GM19025 (cell line): ENCODE measurements around the gene SLC6A20.

Experiments used
- ATAC-seq: cut with Tn5 transposase; IDR thresholded peaks from one replicate; pipeline ENCODE4 v1.9.1; 2021; ENCODE audit warnings: mild to moderate bottlenecking, low read depth, moderate library complexity; ENCODE audit not compliant: unreplicated experiment

SLC6A20 gene

DNA sequence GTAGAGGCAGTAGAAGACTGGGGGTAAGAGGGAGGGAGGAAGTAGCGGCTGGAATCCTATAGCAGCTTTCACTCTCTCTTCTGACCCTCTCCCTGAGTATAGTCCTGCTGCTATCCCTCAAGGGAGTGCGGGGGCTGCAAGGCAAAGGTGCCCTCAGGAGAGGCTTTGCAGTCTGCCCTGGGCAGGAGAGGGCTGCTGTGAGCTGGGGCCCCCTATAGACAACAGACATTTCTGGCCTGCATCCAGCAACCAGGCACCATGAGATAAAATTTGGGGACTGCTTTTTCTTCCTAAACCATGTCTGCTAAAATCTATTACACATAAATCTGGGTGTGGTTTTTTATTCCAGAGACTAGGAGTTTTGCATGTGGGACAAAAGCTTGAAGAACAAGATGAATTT lies 59.1 kb downstream of the SLC6A20 start:
- no peak for ATAC-seq

DNA sequence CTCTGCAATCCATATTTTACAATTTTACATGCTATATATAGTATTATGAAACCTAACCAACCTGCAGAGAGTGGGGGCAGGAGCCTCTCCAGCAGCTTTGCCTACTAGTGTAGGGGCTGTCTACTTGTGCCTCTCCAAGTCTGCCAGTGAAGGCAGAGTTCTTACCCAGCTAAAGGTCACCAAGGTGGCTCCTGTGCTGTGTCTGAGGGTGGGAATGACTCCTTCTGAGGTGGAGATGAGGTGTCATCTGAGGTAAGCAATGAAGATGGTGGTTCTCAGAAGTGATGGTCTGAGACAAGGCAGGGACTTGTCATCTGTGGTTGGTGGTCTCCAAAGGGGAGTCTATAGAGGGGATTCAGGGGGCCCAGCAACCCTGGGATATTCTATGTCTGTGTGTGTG lies 59.6 kb downstream of the SLC6A20 start:
- no peak for ATAC-seq

- ATAC-seq = no peak
These were observed 65.8 kb downstream of the SLC6A20 start for GRCh38 chr3:45730409-45731154.

DNA sequence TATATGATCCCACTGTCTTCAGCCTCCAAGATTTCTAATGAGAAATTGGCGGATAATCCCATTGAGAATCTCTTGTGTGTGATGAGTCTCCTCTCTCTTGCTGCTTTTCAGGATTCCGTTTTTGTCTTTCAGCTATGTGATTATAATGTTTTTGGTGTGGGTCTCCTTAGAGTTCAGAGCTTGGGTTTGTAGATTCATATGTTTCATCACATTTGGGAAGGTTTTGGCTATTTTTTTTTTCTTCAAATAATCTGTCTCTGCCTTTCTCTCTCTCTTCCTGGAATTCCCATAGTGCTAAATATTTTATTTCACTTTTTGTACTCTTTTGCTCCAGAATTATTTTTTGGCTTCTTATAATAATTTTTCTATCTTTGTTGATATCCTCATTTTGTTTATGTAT lies 66.7 kb downstream of the SLC6A20 start:
- ATAC-seq = no peak

DNA sequence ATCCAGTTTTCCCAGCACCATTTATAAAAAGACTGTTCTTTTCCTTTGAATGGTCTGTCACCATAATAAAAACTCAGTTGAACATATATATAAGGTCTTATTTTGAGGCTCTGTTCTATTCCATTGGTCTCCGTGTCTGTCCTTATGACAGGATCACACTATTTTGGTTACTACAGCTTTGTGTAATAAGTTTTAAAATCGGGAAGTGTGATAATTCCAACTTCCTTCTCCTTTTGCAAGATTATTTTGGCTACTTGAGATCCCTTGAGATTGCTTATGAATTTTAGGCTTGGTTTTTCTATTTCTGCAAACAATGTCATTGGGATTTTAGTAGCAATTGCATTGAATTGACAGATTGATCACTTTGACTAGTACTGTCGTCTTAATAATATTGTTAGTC lies 71.4 kb downstream of the SLC6A20 start:
- ATAC-seq = no peak

- no peak for ATAC-seq
These were observed 76.5 kb downstream of the SLC6A20 start for GRCh38 chr3:45719655-45720487.

- no peak for ATAC-seq
These were observed 79.5 kb downstream of the SLC6A20 start for GRCh38 chr3:45716790-45717336.

GRCh38 chr3:45715945-45716344 lies 80.4 kb downstream of the SLC6A20 start:
- no peak for ATAC-seq

DNA sequence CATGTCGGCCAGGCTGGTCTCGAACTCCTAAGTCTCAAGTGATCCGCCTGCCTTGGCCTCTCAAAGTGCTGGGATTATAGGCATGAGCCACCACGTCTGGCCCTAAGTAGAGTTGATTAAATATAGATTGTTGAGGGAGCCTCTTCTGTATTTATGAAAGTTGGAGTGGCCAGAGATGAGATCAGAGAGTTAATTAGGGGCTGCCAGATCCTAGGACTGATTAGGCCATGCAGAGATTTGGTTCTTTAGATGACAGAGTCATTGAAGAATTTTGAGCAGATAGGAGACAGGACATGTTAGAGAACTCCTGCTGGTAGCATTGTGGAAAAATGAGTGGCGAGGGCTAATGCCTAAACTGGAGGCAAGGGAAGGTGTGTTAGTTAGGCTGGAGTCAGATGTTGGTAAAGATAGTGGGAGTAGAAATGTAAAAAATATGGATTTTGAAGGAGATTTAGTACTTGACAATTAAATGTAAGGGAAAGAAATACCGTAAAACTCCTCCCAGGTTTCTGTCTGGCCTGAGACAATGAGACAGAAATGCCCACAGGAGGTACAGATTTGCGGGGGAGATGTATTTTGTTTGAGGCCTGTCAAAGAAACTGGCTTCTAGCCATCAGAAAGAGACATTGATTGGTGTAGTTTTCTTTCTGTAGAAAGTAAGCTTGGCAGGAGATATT lies 83.8 kb downstream of the SLC6A20 start:
- no peak for ATAC-seq

GRCh38 chr3:45711931-45712330 lies 84.4 kb downstream of the SLC6A20 start:
- ATAC-seq = no peak

DNA sequence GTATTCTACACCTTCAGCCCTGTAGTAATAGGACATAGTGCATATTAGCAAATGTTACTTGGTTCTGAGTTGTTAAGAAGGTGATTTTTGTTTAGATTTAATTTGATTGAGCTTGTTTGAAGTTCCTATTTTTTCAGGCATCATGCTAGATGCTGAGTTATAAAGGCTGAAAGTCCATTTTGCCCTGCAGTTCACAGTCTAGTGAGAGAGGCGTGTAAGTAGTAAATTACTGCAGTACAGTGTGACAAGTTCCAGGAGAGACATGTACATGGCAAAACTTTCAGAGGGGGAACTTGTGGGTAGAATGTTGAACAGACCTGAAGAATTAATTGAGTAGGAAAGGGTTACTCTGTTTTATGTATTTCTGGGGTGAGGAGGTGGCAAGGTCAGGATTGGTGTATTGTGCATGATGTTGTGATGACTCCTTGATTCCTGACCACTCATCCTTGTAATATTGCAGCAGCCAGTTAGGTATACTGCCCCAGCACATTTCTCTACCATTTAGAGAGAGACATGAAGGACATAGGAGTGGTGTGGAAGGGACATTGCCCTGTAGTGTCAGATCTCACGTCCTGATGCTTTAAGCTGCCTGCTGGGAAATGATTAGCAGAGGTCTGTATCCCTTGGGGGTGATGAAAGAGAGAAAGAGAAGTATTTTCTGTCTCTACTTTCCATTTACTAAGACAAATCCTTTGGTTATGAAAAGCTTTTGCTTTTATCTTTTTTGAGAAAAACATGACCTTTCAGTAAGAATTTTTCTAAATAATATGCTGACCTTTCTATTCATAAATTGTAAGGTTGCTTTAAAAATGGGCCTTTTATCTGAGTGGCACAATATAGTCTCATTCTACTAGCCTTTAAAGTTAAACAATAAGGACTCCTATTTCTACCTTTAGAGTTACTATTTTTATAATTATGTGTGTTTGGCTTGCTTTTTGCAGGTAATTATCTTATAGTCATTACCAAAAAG lies 90.2 kb downstream of the SLC6A20 start:
- ATAC-seq = no peak
